Hematopoietic multipotent progenitor cell treated with erythropoietin and hydrocortisone succinate and interleukin-3 and kit ligand, for 8 days (in vitro differentiated cells): ENCODE data around the gene WDR45B.

Experiments used
- DNase-seq: peaks from one replicate; pipeline ENCODE4 v3.0.0-alpha.2; 2015

WDR45B gene

DNA sequence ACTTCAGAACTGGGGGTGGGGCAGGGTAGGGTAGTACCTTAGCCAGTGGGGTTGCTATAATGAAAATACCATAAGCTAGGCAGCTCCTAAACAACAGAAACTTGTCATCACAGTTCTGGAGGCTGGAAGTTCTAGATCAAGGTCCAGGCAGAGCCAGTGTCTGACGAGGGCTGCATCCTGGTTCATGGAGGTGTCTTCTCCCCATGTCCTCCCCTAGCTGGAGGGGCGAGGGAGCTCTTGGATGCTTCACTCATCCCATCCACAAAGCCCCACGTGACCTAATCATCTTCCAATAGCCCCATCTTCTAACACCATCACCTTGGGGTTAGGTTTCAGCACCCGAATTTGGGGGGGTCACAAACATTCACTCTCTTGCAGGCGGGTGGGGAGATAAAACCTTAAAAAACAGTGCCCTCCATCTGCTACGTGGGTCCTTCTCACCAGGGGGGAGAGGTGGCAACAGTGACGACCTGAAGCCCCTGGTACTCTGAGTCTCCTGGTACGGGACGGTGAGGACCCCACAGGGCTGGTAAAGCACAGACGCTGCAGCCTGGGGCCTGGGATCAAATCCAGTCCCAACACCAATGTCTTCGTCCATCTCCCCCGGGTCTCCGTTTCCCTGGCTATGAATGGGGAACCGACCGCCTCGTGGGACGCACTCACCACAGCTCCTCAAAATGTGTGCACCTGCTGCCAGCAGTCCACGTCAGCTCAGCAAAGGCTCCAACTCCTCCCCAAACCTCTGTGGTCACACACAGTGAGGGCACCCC lies 27.4 kb upstream of the WDR45B start:
- DNase-seq: no peak

DNA sequence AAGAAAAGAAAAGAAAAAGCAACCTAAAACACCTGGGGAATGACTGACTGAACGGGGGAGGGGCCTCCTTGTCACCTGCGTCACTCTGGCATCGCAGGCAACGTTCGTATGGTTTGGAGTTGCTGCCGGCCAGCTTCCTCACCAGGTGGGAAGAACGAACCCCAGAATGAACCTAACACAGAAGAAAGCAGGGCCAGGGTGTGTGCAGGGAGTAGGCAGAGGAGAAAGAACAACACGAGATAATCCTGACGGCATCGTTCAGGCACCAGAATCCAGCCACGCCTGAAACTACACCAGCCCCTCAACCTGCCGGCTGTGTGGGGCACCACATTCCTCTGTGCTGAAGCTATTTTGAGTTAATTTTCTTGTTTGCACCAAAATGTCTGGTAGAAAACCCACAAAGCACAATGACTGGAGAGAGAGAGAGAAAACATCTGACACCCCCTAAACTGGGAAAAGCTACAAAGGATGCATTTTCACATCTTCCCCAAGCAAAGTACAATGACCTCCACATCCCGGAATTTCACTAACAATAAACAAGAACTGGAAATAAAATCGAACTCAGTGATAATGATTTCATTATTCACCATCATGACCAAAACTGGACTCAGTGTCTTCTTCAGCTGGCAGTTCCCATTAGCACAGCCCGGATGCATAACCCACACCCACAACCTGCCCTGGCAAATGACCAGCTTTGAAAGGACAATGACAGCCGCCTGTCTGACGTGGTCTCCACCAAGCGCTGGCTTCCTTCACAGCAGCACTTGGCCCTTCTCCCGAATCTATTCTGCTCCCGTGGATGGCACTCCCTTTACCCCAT lies 26.6 kb upstream of the WDR45B start:
- DNase-seq: no peak

DNA sequence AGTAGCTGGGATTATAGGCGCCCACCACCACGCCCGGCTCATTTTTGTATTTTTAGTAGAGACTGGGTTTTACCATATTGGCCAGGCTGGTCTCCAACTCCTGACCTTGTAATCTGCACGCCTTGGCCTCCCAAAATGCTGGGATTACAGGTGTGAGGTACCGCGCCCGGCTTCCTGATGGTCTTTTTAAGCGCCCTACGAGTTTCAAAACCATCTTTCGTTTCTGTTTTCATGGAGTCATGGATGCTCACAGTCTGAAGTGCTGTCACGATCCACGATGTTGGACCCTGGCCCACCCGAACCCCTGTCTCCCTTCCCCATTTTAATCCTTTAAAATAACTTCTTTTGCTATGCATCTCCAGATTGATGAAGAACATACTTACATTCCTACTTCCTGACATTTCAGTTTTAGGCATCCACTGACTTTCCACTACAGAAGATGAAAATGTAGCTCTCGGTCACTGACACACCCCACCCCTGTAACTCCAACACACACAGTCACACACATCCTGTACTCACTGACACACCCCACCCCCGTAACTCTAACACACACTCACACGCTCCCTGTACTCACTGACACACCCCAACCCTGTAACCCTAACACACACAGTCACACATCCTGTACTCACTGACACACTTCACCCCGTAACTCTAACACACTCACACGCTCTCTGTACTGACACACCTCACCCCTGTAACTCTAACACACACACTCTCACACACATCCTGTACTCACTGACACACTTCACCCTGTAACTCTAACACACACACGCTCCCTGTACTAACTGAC lies 22.6 kb upstream of the WDR45B start:
- DNase-seq: no peak

DNA sequence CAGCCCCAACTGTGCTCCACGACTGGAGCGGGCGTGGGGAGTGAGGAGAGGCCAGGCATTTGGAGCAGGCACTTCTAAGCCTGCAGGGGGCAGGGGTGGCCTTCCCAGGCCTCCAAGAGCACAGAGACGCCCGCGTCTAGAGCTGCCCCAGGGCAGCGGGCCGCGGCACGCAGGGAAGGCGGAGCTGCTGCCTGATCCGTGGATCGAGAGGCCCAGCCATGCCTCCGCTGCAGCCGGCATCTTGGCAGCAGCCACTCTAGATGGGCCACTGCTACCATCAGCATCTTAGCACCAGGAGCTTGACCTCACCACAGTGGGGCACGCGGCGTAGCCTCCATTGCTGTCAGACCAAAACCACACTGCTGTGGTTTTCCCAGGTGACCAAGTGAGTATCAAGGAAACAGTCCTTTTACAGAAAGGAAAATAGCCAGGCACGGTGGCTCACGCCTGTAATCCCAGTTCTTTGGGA lies 20.4 kb upstream of the WDR45B start:
- DNase-seq: peak; percentile 85

DNA sequence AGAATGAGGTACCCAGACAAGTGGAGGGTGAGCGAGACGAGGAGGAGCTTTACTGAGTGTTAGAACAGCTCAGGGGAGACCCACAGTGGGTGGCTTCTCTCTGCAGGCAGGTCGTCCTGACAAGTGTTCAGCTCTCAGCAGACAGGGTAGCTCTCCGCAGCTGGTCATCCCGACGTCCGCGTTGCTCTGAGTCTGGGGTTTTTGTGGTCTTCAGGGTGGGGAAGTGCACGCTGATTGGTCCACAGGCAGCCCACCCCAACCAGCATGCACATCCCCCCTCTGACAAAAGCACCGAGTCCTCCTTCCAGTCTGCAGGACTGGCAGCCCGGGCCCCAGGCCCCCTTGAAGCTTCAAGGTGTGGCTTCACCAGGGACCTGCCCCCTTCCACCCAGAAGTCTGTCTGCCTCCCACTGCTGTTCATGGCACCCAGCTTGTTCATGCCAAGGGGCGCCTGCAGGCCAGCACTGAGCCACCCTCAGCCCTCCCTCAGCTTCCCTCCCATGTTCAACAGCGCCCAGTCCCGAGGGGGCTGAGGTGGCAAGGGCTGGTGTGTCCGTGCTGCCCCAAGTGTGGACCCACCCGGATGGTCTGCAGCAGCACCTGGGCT lies 19.9 kb upstream of the WDR45B start:
- no peak for DNase-seq

DNA sequence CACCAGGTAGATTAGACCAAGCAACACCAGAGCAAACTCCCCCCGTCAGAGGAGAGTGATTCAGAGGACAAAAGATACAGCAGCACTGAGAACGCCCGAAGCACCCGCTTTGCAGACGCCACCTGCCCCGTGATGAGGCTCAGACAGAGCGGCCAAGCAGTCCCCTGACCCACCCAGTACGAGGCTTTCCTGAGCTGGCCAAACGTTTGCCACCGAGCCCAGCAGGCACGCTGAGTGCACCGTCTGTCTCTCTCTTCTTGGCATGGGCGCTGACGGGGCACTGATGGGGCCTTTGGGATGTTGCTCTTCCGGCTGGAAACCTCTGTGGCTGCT lies 19.4 kb upstream of the WDR45B start:
- no peak for DNase-seq

DNA sequence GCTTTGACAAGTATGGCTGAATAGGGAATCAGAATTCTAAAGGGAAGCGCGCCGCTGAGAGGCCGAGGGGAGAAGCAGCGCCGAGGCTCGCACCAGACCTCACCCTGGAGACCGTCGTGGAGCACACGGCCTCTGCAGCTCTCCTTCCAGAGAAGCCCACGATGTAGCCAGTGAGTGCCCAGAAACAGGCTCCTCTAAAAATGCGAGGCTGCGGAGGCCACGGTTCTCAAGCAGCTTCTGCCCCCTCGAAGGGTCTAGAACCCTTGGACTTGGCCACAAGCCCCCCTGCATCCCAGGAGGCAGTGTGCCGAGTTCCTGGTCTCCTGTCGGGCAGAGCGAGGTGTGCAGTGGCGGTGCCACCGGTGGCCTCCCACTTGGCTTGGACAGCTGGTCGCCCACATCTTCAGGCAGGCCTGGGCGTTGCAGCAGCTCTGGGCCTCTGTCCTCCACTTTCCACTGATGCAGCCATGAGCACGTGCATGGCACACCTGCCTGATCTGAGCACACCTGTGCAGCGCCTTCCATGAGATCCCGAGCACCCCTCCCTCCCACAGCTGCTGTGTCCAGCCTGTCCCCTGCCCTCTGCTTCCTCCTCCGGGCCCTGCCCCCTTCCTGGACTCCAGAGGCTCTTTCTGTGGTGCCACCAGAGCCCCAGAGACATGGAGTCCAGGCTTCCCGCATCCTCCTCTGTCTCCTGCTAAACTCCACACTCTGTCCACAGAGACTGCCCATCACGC lies 18.9 kb upstream of the WDR45B start:
- no peak for DNase-seq

DNA sequence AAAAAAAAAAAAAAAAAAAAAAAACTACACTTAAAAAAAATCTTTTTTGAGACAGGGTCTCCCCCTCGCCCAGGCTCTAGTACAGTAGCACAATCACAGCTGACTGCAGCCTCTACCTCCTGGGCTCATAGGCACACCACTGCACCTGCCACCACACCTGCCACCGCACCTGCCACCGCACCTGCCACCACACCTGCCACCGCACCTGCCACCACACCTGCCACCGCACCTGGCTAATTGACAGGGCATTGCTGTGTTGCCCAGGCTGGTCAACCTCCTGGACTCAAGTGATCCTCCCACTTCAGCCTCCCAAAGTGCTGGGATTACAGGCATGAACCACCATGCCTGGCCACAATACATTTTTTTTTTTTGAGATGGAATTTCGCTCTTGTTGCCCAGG lies 17.6 kb upstream of the WDR45B start:
- DNase-seq: no peak

DNA sequence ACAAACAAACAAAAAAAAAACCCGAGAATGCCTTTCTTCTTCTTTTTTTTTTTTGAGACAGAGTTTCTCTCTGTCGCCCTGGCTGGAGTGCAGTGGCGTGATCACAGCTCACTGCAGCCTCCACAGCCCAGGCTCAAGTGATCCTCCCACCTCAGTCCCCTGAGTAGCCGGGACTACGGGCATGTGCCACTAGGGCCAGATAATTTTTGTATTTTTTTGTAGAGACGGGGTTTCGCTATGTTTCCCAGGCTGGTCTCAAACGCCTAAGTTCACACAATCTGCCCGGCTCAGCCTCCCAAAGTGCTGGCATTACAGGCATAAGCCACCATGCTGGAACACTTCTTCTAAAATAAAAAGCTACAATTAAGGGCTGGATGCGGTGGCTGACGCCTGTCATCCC lies 17.0 kb upstream of the WDR45B start:
- DNase-seq: no peak

DNA sequence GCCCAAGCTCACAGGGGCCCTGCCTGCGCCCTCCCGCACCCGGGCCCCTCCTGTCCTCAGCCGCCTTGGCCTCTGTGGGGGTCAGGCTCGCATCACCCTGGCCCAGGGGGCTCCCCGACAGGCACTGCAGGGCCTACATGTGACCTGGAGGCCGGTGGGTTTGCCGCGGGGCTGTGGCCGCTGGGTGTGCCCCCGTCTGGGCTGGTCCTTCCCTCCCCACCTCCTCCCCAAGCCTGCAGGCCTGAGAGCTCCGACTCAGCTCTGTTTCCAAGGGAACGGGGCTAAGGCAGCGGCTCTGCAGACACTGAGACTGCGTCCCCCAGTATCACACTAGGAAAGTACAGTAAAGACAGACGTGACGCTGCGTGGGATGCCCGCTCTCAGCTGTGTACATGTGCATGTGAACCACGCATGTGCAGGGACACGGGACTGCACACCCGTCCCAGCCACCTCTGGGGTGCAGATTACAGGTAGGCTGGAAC lies 16.5 kb upstream of the WDR45B start:
- DNase-seq: no peak

DNA sequence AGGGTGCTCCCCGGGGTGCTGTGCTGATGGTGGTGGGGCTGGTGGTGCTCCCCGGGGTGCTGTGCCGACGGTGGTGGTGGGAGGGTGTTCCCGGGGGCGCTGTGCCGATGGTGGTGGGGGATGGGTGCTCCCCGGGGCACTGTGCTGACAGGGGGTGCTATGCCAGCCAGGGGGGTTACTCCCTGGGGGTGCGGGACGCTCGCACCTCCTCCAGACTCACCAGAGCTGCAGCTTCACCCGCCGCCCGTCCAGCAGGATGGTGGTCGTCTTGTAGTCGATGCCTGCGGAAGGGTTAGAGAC lies 16.0 kb upstream of the WDR45B start:
- DNase-seq: no peak

DNA sequence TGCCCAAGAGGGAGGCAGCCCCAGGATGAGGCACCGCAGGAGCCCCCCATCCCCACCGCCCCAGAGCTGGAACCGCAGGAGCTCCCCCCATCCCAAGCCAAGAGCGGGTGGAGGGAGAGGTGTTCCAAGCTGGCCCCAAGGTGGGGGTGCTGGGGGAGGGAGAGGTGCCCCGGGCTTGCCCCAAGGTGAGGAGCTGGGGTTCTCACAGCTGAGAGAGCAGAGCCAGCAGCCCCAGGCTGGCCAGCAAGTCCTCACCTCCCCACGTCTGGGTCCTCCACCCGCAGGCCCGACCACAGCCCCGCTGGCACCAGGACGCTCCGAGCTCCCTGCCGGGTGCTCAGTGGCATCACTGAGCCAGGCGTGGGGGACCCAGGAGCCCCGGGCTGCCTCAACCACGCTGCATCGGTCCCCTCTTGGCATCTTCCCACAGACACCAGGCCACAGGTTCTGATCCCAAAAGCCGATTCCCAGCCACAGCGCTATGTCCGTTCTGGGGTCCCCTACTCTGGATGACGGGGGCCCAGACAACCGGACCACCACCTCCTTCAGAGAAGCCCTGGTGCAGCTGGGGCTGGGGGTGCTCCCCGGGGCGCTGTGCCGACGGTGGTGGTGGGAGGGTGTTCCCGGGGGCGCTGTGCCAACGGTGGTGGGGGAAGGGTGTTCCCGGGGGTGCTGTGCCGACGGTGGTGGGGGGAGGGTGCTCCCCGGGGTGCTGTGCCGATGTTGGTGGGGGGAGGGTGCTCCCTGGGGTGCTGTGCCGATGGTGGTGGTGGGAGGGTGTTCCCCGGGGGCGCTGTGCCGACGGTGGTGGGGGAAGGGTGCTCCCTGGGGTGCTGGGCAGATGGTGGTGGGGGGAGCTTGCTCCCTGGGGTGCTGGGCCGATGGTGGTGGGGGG lies 15.4 kb upstream of the WDR45B start:
- no peak for DNase-seq

DNA sequence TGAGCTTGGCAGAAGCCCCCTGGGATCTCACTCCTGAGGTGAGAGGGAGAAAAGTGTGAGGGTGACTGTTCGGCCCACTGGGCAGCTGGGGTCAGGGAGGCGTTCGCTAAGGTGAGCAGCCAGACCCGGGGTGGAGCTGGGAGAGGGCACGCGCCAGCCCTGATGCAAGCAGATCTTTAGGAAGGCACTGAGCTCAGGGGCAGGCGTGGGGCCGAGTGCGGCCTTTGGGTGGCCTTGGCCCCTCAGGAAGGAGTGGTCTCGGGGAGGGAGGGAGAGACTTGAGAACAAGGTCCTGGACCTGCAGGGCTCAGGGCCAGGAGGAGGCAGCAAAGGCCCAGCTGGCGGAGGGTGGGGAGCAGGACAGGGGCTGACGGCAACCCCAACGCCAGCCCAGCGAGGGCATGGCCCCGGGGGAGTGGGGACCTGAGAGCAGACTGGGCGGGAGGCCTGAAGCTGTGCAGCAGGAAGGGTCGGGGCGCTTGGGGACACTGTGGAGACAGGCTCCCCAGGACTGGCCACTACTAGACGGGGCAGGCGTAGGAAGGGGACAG lies 14.5 kb upstream of the WDR45B start:
- DNase-seq: no peak

DNA sequence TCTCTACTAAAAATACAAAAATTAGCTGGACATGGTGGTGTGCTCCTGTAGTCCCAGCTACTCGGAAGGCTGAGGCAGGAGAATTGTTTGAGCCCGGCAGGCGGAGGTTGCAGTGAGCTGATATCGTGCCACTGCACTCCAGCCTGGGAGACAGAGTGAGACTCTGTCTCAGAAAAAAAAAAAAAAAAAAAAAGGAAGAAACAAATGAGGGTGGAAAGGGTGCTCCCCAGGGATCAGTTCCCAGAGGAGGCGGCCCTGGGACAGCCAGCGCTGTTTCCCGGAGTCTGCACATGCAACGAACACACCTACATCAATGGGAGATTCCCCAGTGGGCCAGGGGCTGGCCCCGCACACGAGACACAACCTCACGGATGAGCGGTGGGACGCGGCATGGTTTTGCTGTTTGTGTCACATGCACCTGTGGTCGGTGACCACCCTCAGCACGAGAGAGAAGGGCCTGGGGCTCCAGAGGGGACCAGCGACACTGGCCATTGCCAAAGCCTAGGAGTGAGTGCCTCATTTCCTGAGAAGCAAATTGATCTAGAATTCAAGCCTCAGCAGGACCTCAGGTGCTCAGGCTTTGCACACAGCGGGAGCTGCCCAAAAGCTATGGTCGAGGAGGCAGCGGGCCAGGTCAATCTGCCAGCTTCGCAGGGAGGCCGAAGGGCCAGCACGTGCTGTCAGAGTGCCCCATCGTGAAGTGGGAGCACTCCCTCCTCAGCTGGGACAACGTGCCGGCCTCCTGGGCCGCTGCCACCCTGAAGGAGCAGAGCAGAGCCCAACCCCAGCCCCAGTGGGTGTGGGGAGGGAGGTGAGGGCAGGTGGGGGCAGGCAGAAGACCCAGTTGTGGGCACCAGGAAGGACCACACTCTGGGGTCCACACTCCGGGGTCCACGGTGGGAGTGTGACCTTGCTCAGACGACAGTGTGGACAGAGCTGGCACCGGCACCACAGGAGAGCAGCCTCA lies 13.8 kb upstream of the WDR45B start:
- DNase-seq: no peak

DNA sequence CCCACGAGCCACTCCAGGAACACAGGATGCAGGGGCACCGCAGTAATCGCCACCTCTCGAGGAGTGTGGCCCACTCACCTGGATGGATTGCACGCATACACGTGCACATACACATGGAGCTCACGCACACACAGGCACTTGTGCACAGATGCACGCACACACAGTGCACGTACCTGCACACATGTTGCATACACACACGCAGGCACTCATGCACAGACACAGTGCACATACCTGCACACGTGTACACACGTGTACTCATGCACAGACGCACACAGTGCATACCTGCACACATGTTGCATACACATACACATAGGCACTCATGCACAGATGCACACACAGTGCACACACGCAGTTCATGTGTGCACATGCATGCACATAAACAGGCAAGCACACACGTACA lies 11.6 kb upstream of the WDR45B start:
- DNase-seq: no peak

DNA sequence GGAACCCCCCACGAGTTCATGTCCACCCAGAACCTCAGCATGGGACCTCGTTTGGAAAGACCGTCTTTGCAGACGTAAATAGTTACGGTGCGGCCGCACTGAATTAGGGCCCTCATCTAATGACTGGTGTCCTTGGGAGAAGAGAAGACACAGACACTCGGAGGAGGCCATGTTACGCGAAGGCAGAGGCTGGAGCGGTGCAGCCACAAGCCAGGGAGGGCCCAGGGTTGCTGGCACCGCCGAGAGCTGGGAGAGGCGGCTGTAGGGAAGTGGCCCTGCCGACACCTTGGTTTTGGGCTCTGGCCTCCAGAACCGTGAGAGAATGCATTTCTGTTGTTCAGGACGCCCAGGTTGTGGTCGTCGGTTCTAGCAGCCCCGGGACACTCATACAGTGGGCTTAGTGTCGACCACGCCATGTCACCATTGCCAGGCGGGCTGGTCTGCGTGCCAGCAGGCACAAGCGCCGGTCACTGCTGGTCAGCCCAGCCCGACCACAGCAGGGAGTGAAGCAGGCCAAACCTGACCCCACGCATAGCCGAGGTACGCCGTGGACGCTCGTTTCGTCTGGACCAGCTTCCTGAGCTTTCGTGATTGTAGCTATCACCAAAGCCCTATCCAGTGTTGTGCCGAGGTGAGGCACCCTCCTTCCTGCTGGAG lies 10.7 kb upstream of the WDR45B start:
- no peak for DNase-seq

DNA sequence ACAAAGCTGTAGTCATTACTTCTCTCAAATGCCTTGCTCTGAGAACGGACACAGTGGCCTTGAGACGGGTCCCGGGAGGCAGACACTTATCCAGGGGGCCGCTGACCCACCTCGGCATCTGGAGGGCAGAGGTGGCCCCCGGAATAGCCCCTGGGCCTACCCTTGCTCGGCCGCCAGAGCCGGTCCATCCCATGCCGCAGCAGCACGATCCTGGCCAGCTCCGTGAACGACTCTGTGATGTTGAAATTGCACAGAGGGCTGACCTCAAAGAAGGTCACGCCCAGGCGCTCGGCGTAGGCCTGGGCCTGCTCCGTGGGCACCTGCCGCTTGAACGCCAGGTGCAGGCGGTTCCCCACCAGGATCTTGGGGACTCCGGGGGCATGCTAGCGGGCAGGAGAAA lies 10.1 kb upstream of the WDR45B start:
- no peak for DNase-seq

DNA sequence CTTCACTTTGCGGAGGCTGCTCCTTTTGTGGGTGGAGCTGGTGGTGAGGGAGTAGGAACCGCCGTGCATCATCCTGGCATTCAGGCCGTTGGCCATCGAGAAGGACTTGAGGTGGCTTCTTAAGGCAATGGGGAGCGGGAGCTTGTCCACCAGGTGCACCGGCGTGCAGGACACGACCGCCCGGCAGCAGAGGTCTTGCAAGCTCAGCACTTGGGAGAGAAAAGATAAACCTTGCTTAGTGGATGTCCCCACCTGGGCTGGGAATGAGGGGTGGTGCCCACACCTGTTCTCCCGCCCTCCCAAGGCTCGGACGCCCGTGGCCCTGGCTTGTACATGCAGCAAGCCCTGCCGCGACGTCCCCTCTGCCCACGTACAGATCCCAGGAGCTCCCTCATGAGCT lies 9.7 kb upstream of the WDR45B start:
- no peak for DNase-seq

DNA sequence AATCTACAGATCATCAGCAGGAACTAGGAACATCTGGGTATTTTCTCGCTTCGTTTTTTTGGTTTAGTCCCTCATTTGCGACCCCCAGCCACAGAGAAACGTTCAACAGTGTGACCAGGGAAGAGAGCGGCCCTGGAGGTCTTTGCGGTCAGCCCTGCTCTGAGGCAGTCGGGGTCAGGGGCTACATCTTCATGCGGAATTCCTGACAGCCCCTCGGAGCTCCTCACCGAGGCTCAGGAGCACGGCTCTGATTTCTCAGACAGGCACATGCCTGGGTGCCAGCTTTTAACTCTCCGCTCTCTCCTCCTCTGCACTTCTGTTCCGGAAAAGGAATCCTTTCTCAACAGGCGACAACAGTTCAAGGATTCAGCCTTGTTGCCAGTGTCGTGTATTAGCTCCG lies 8.0 kb upstream of the WDR45B start:
- no peak for DNase-seq
